GM19328 (cell line): ENCODE results near the gene AREG.

Experiments
- ATAC-seq: cut with Tn5 transposase; IDR thresholded peaks from one replicate; pipeline ENCODE4 v1.9.1; 2021; ENCODE audit warnings: mild to moderate bottlenecking, moderate library complexity; ENCODE audit not compliant: unreplicated experiment

AREG gene

DNA sequence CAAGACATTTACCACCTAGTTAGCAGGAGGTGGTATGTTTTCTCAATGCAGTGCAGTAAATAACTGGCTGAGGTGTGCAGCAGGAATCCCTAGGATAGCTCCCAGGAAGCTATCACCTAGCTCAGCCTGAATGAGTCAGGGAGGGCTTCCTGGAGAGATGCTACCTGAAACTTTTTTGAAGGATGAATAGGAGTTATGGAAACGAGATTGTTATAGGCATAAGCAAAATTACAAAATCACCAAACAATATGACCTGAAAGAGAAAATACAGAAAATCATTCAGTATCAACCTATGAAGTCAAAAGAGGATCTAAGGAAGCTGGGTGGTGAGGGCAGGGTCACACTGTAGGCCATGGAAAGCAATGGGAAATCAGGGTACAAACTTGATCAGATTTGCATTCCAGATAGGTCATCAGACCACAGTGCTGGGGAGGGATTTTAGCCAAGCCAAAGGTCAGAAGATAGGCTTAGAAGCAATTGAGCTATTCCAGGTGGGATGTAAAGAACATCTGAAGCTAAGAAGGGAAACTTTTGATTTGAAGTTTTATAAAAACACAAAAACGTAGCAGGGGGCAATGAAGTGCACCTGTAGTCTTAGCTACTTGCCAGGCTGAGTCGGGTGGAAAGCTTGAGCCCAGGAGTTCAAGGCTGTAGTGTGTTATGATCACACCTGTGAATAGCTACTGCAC is 11.3 kb downstream of the AREG start:
- no peak for ATAC-seq

DNA sequence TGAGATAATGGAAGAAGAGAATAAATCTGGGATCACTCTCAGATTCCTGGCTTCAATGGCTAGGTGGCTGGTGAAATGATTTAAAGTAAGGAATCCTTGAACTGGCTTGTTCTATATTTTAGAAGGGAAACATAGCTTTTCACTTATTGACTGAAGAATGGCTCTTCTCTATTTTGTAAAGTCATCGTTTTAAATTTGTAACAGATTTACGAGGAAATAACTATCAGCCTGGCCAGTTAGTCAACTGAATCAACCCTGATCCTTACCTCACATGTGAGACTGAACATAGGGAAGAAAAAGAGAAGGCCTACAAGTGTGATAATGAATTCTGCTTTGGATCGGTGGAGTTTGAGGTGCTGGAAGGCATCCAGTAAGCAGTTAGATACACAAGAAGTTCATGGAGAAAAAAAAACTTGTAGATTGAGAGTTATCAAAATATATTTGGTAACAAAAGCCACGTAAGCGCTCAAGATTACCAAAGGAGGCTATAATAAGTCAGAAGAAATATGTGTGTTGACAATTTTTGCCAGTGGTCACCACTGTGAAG is 12.0 kb downstream of the AREG start:
- no peak for ATAC-seq

DNA sequence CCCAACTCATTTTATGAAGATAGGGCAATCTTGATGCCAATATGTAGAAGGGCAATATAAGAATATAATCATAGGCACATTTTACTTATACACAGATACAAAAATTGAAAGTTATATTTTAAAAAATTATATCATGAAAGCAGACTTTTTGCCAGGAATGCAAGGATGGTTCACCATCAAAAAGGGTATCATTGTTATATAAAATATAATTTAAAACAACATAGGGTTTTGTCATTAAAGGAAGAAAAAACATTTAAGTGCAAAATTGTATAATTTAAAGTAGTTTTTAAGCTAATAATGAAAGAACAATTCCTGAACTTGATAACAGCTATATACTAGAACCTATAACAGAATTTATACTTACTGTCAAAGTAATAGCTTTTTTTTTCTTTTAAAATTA is 15.9 kb downstream of the AREG start:
- no peak for ATAC-seq

DNA sequence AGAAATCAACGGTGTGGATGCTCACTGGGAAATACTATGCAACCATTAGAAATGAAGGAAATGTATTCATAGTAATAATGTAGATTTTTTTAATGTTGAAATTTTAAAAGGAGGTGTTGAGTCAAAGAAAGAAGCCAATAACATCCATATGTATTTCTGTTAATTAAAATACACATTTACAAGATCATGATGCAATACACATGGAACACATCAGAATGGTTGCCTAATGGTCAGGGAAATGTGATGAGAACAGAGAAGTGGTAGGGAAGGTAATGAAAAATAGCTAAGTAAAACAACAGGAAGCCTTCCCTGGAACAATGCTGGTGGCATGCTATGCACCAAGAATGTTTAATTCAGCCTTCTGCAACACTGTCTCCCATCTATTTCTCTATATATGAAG is 18.2 kb downstream of the AREG start:
- ATAC-seq, result no peak

DNA sequence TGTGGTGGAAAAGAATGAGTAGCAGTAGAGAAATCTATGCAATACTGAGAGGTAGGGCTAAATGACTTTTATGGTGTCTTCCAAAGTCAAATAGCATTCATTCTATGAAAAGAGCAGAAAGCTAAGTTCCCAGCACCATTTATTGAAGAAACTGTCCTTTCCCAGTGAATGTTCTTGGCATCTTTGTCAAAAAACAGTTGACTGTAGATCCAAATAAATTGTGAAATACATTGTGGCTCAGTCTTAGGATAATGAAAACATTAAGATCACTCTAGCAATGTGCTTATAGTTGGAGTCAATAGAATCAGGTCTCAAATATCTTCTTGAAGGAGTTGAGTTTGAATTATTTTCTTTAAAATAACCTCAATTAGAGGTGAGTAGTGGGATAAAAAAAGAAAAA is 19.4 kb downstream of the AREG start:
- ATAC-seq, result no peak

DNA sequence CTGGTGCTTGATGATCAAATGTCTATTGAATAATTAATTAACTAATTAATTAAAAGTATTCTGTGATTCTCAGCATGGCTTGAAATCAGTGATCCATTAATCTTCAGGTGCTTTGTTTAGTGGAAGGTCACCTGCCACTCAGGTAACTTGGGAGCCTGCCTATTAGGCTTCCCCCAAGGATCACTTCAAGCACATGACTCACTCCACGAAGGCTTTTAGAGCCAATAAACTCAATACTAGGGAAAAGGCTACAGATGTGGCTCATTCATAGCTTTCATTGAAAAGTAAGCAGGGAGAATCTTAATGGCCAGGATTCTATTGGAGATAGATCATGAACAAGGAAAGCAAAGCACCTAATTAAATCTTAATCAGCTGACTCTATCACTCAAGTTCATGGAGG is 21.3 kb downstream of the AREG start:
- ATAC-seq, result no peak

DNA sequence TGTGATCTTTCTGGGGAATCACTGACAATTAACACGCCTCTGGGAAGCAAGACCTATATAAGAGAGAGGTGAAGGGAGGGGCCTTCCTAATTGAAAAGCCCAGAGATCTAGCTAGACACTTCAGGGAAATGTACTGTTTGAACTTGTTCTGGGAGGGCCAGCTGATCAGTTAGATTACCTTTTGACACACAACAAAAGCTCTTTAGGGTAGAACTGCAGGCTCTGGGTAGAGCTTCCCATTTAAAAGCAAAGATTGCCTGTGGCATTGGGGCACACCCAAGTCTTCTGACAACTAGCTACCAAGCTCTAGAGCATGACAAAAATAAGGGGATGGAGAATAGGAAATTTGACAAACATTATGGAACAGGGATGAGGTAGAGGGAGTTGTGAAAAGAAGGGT is 26.3 kb downstream of the AREG start:
- ATAC-seq, result no peak

DNA sequence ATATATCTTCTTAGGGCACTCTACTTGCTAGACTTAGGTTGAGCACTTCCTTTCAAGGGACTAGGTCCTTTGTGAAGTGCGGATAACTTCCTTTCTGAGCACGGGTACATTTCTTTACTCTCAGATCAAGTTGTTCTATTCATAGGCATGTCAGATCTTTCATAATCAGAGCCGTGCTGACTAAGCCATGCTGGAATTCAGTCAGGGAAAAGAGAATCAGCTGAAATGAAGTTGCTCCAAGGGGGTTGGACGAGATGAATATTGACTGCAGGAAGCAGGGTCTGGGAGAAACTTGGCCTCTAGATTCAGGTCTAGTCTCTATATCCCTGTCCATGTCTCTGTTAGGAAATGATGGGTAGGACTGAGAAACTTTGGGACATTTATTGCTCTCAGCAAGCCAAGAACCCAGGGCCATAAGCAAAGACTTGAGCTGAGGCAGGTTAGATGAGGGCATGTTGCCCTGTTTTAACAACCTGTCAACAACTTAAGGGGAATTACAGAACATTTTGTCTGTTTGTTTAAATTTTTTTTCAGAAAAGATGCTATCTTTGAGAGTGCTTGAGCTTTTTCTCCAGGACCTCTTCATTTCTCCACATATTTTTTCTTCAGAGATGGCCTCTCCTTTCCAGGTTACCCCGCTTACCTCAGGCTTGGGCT is 28.3 kb downstream of the AREG start:
- ATAC-seq, result no peak

DNA sequence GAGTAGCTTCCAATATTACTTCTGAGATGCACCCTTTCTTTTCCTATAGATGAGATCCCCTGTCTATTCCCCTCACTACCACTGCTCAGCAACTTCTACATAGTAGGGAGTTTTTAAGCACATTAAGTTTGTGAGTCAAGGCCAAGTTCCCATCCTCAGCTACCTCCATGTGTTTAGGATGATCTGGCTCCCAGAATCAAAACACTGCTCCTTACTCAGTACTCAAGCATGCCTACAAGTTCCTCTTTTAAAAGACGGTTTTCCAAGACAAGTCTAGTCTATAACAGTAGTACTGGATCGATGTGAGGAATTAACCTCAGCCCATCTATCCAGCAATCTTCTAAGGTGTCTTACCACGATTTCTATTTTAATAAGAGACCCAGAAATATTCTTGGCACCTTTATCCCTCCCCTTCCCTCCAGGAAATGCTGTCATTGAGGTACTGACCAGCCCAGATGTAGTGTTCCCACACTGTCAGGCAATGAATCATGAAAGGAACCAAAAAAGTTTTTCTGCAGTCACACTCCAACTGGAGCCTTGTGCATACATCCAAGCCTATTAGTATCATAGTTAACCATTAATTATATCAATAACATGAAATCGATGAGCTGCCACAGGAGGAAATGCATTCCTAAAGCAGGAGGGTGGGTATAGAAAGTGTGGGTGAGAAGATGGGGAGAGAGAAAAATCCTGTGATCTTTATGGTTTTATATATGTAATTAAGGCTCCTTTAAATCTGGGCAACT is 29.6 kb downstream of the AREG start:
- ATAC-seq, result no peak

DNA sequence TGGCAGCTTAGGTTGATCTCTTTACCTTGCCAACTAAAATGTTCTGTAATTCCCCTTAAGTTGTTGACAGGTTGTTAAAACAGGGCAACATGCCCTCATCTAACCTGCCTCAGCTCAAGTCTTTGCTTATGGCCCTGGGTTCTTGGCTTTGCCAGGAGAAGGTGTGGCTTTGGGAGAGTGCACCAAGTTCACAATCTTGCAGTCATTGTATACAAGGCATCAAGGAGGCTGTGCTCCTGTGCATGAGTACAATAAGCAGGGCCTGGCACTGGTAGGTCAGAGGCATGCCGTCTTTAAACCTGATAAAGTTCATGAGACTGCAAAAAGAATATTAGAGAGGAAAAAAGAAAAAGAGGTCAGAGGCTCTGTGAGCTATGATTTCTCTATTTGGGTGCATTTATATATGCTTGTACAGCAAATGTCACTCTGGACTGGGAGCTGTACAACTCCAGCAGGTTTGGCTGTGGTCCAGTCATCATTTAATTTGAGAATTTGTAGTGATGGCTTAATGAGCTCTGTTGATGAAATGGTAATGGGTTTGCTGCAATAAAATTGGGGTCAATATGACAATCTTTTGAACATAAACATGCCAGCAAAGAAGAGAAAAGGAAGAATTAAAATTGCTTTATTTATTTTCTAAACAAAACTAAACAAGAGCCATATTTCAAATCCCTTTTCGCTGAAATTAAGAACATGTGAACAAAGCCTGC is 30.3 kb downstream of the AREG start:
- no peak for ATAC-seq

DNA sequence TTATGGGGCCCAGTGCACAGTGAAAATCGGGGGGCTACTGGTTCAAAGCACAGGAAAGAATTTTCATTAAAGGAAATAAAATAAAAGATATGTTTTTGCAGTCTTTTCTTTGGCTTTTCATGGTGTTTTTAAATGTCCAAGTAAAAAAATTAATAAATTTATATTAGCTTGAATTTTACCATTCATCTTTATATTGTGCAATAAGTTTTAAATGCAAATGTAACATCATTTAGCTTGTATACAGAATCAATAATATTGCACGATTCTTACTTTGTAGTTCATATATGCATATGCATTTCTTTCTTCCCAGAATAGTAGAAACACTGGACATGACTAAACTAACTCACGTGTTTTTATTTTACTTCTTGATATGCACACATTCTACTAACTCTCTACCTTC is 31.0 kb downstream of the AREG start:
- ATAC-seq, result no peak

DNA sequence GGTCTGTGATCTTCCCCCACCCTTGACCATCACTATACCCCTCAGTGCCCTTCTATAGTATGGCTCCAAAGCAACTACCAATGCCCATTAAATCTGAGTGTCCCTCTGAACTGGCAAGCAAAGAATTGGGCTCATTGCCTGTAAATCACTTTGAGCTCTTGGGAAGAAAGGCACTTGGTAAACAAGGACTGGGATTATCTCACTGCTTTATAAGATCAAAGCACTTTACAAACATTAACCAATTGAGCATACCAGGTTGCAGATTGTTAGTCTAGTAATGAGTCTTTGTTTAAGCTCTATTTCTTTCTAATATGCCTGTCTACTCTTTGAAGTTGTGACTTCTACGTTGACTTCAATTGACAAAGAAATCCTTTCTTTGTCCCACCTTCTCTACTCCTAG is 34.1 kb downstream of the AREG start:
- no peak for ATAC-seq

DNA sequence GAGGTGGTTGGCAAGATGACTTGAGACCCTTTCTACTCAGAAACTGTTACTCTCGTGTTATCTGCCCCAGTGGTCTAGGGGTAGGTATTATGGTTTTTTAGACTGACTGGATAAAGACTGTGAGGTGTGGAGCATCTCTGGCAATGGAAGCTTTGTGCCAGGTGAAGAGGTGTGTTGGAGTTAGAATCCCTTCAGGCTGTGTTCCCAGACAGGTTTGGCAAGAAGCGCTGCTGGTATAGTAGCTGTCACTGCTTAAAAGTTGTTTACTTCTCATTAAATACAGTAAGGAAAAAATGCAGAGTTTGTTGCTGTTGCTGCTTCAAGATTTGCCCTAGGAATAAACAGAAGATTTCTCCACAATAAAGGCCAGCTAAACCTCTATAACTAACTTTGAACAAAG is 35.3 kb downstream of the AREG start:
- no peak for ATAC-seq

DNA sequence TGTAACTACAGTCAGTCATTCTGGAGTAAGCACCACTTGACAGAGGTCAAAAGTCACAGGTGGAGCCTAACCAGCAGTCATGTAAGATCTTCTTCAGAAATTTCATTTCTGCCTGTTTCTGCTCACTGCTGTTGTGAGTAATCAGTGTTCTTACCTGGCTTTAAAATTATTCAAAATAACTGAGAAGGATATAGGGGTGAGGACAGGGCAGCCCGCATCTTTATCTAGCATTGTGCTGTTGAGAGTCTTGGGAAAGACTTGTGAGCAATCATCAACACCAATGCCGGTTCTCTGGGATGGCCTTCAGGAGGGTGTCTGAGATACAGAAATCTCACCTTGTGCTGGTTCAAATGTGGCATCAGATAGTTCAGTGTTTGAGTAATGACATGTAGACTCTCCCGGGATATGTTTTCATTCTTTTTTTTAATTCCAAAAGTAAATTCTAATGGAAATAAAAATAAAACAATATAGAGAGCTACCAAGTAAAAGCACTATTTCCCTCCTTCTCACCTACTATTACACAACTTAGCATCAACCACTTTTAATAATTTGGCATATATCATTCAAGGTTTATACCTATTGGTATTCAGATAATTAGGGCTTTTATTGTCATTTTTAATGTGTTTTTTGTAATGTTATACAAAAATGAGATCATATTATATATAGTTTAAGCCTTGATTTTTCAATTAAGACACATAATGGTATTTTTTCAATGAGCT is 37.1 kb downstream of the AREG start:
- ATAC-seq, result no peak

DNA sequence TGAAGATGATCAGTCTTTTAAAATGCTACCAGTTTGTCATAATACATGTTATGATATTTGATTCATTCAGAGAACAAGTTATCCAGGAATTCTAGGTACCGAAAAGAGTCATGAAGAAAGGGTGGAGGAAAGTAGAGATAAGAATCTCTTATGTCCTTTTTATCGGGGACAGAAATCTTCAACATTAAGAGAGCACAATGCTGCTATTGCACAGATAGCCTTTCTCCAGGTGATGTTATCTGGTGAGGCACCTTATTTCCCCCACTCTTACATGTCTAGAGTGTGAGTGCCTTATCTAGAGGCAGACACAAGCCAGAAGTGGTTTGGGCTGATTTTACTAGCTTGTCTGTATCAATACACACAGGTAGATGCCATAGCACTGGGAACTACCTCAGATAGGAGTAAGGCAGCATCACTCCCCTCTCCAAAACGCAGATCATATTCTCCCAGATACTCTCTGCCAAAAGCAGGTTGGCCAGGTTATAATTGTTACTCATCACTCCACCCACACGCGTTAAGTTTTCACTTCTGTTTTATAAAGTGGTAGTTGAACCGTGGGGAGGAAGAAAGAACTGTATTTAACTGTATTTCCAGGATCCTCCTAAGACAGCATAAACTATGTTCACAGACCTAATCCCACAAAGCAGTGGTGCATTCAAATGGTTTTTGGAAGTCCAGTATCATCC is 38.4 kb downstream of the AREG start:
- ATAC-seq, result no peak

DNA sequence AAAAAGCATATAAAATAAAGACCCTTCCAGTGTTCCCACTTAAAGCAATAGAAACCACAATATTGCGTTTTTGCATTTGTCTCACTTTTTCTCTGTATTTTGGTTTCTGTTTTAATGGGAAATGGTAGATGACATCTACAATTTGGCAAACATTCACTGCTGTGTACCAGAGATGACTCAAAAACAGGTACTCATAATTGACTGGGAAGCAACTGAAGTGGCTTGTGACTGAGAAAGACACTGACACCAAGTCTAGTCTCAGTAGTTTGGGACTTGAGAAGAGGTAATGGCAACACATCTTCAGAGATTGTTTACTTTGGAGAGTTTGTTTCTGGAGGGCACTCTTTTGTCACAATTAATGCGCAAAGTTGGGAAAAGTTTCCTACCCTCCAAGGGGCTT is 42.0 kb downstream of the AREG start:
- ATAC-seq, result no peak

DNA sequence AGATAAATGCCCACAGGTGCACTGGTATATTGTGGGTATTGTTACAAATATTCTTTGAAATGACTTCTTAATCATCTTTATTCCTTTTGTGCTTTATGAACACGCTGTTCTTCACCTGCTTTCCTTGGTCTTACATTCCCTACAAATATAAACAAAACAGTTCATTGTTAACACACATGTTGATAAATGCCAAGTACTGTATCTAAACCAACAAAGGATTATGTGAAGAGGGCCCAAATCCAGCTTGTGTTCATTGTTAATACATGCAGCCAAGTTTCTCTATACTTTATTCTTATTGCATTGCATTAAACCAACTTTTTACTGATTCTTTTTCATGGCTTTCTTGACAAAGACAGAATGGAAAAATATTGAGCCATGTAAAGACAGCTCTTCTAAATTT is 42.8 kb downstream of the AREG start:
- ATAC-seq, result no peak

DNA sequence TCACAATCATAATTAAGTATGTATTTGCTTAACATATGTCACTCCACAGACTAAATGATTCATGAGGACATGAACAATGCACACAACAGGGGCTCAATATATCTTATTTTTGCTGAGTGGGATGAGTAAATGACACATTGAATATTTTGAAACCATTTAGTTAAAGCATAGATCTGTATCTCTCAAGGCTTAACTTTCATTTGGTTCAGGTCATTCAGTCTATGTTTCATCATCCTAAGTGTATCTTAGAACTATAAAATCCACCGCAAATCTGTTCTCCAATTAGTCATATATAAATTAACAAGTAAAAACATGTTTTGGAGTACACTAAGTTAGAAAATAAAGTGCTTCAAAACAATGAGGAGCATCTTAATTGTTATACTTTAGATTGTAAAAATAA is 45.8 kb downstream of the AREG start:
- ATAC-seq, result no peak

DNA sequence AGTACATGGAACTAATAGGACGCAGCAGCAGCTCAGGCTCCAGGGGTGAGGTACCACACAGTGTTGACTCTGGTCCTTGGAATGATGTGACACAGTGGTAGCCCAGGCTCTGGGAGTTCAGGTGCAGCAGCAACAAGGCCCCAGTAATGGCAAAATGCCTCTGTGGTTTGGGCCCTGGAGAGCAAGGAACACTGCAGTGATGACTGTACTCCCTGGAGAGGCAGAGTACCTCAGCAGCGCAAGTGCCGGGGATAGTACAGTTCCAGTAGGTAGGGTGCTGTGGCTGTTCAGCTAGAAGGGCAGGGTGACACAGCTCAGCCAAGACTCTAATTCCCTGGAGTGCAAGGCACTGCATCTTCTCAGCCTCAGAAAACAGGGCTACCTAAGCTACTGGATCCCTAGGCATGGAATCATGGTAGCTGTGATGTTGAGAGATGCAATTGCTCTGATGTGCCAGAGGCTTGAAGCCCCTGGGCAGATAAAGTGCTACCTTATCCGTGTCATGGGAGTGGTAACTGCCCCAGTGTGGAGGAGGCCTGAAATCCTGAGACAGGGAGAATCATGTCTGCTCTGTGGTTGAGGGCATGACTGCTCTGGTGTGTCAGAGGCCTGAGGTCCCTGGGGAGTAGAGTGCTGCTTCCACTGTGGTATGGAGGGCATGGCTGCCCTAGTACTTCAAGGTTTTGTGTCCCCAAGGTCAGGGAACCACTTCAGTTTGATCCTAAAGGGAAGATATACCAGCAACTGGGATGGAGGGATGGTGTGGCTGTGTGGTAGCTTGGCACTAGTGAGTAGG is 55.2 kb downstream of the AREG start:
- ATAC-seq, result no peak
